NCI-H1436 treated with DMSO at 0.1 percent for 48 hours (cell line): ENCODE results near the gene SWT1.
"Not testable (repeated sequence)": the region's sequence is repeated elsewhere in the genome, so short reads cannot be mapped to it uniquely, and the experiment has no call there.

Source experiments
- DNase-seq: peaks from one replicate; lab custom pipeline; 2025; lab: John Stamatoyannopoulos, UW

The SWT1 gene

GRCh38 chr1:185251928-185252327 is 95.0 kb downstream of the SWT1 start:
- DNase-seq, result not testable (repeated sequence)

- DNase-seq, result not testable (repeated sequence)
Measured at GRCh38 chr1:185252404-185252803, 95.4 kb downstream of the SWT1 start.

GRCh38 chr1:185255595-185255994 is 98.6 kb downstream of the SWT1 start:
- not testable (repeated sequence) for DNase-seq

GRCh38 chr1:185257116-185257949 is 100.4 kb downstream of the SWT1 start:
- DNase-seq, result not testable (repeated sequence)

DNA sequence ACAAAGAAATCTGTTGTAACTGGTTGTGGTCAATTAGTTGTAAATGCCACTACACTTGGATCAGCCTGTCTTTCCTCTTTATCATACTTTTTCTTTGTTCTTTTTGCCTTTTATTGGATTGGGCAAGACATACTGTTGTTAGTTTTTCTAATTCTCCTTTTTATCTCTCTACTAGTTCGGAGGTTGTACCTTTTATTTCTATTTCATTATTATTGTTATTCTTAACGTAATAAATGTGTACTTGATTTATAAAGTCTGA is 100.9 kb downstream of the SWT1 start:
- no peak for DNase-seq

GRCh38 chr1:185258676-185259075 is 101.7 kb downstream of the SWT1 start:
- DNase-seq, result no peak

GRCh38 chr1:185260611-185261010 is 103.6 kb downstream of the SWT1 start:
- DNase-seq, result no peak

DNA sequence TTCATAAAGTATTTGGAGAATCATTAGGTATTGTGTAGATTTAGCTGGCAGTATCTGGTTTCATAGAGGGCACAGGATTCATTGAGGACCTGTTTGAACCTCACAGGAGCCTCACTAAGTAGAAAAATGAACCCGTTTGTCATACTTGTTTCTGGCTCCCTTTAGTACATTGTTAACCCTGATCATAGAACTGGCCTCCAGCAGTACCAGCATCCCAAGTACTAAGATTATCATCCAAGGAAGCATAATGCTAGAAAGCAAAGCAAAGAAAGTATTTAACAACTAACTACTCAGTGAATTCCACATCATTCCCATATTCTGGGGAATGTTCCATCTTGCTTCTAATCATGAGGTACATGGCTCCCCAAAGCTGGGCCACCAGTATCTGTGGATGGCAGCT is 105.2 kb downstream of the SWT1 start:
- DNase-seq, result no peak

GRCh38 chr1:185263292-185263691 is 106.3 kb downstream of the SWT1 start:
- DNase-seq, result no peak

GRCh38 chr1:185263780-185264179 is 106.8 kb downstream of the SWT1 start:
- no peak for DNase-seq

- no peak for DNase-seq
Measured at GRCh38 chr1:185265314-185265713, 108.3 kb downstream of the SWT1 start.

- no peak for DNase-seq
Measured at GRCh38 chr1:185267301-185267700, 110.3 kb downstream of the SWT1 start.

DNA sequence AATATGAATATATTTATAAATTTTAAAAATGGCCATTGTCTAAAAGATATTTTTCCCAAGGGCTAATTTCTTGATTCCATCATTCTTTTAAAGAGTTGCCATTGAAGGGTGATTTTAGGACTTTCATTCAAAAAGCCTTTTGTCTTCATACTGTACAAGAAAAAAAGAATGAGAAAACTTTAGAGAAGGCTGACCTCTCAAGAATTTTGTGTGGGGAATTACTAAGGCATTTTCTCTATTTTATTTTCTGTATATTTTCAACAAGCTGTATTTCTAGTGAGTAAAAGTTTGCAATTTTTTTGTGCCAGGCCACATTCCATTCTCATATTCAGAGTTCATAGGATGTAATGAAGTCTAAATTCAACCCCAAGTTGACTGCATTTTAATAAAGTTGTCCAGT is 110.7 kb downstream of the SWT1 start:
- no peak for DNase-seq

DNA sequence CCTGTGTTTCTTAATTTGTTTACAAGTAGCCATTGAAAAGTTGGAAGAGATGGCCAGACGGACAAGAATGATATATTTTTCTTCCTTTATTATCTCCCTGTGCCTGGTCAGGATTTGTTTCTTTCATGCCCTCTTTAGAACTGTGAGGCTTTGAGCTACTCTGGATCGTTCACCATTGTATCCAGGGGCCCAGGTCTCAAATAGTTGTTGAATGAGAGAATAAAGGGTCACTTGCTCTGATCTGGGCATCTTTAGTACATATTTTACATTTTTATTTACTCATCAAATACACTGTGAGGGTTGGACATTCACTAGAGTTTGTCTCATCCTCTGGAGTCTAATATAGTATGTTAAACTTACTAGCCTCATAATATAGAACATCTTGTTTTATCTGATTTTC is 111.4 kb downstream of the SWT1 start:
- DNase-seq, result no peak

GRCh38 chr1:185271921-185272320 is 115.0 kb downstream of the SWT1 start:
- no peak for DNase-seq

DNA sequence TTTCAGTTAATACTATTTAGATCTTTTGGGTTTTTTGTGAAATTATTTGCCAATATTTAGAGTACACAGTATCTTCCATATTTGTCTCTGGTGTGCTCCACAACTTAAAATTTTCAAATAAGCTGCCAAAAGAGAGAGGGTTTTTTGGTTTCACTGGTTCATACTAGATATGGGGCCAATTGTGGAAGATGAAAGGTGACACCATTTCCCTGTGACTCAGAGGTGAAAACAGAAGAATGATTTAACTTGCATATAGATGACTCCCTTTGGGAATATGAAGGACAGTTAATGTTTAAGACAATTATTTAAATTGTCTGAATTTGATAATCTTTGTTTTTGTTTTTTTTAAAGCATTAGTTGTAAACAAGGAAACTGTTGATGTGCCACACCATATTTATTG is 122.6 kb downstream of the SWT1 start:
- DNase-seq, result no peak

- no peak for DNase-seq
Measured at GRCh38 chr1:185280589-185280988, 123.6 kb downstream of the SWT1 start.

GRCh38 chr1:185281245-185281644 is 124.3 kb downstream of the SWT1 start:
- no peak for DNase-seq

DNA sequence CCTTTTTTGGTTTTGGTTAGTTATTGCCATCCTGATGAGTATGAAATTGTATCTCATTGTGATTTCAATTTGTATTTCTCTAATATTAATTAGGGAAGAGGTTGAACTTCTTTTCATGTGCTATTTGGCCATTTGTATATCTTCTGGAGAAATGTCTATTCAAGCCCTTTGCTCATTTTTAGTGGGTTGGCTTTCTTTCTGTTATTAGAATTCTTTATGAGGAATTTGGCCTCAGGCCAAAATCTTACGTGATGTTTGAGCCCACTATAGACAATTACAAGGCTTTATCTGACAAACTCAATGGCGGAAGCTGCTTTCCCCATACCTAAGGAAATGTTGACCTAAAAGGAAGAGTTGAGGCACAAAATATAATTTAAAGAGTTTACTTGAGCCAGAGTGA is 127.1 kb downstream of the SWT1 start:
- DNase-seq, result no peak

- DNase-seq, result no peak
Measured at GRCh38 chr1:185284533-185285276, 127.7 kb downstream of the SWT1 start.

DNA sequence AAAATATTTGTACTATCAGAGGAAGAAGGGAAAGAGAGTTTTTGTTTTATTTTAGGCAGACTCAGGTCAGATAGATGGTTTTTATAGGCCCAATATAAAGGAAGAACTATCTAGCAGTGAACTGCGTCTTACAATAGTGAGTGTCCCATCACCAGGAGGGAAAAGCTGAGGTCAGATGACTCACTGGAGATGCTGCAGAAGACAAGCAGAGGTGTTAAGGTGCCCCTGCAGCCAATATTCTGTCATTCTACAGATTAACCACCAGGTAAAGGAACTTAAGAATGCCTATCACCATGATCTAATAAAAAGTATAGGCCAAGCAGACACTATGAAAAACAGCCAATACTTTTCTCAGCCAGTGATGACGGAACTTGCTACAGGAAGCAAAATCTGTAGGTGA is 130.5 kb downstream of the SWT1 start:
- no peak for DNase-seq

- no peak for DNase-seq
Measured at GRCh38 chr1:185288435-185288834, 131.5 kb downstream of the SWT1 start.

GRCh38 chr1:185289880-185290279 is 132.9 kb downstream of the SWT1 start:
- no peak for DNase-seq

GRCh38 chr1:185291159-185291558 is 134.2 kb downstream of the SWT1 start:
- no peak for DNase-seq
